HEK293T (cell line): ENCODE measurements around the gene ASIP.

Source experiments
- CTCF ChIA-PET: fragments of 350-600 bp; formaldehyde crosslinking; extraction: SDS; loops from one replicate; lab custom pipeline; 2021; ENCODE audit warnings: antibody characterized with exemption, inconsistent platforms; lab: Yijun Ruan, JAX
- POLR2A ChIA-PET: fragments of 350-600 bp; formaldehyde crosslinking; extraction: SDS; loops from one replicate; lab custom pipeline; 2020; ENCODE audit warnings: antibody characterized with exemption, inconsistent platforms; lab: Yijun Ruan, JAX
- DNase-seq: peaks from one replicate; pipeline ENCODE4 v3.0.0; 2012; ENCODE audit warnings: mixed read lengths; ENCODE audit errors: extremely low spot score
- ARNT ChIP-seq: fragments of 450-650 bp; IDR thresholded peaks from 2 replicates; pipeline ENCODE4 v1.6.1; 2017; ENCODE audit warnings: mild to moderate bottlenecking
- BHLHE40 ChIP-seq: fragments of 450-650 bp; IDR thresholded peaks from 2 replicates; pipeline ENCODE4 v1.6.1; 2016; ENCODE audit warnings: mild to moderate bottlenecking, moderate library complexity, borderline replicate concordance
- CTBP1 ChIP-seq: fragments of 450-650 bp; IDR thresholded peaks from 2 replicates; pipeline ENCODE4 v1.6.1; 2016; ENCODE audit warnings: borderline replicate concordance
- ELF4 ChIP-seq: fragments of 450-650 bp; IDR thresholded peaks from 2 replicates; pipeline ENCODE4 v1.6.1; 2017; ENCODE audit warnings: antibody characterized with exemption
- FOXA1 ChIP-seq: fragments of 450-650 bp; IDR thresholded peaks from 2 replicates; pipeline ENCODE4 v1.6.1; 2016; ENCODE audit warnings: mild to moderate bottlenecking
- FOXK2 ChIP-seq: fragments of 450-650 bp; IDR thresholded peaks from 2 replicates; pipeline ENCODE4 v1.6.1; 2016; ENCODE audit warnings: mild to moderate bottlenecking
- FOXM1 ChIP-seq: fragments of 450-650 bp; IDR thresholded peaks from 2 replicates; pipeline ENCODE4 v1.6.1; 2017; ENCODE audit warnings: mild to moderate bottlenecking, borderline replicate concordance
- HDGF ChIP-seq: fragments of 450-650 bp; IDR thresholded peaks from 2 replicates; pipeline ENCODE4 v1.6.1; 2017; ENCODE audit warnings: antibody characterized with exemption, borderline replicate concordance
- L3MBTL2 ChIP-seq: fragments of 450-650 bp; conservative IDR thresholded peaks from 2 replicates; pipeline ENCODE4 v1.6.1; 2016; ENCODE audit warnings: mild to moderate bottlenecking
- LEF1 ChIP-seq: fragments of 450-650 bp; IDR thresholded peaks from 2 replicates; pipeline ENCODE4 v1.6.1; 2017; ENCODE audit warnings: mild to moderate bottlenecking, borderline replicate concordance
- NFRKB ChIP-seq: fragments of 450-650 bp; IDR thresholded peaks from 2 replicates; pipeline ENCODE4 v1.6.1; 2016; ENCODE audit warnings: mild to moderate bottlenecking, moderate library complexity
- SP1 ChIP-seq: fragments of 450-650 bp; IDR thresholded peaks from 2 replicates; pipeline ENCODE4 v1.6.1; 2017
- SUZ12 ChIP-seq: fragments of 450-650 bp; IDR thresholded peaks from 2 replicates; pipeline ENCODE4 v1.6.1; 2016; ENCODE audit warnings: mild to moderate bottlenecking
- TARDBP ChIP-seq: fragments of 450-650 bp; IDR thresholded peaks from 2 replicates; pipeline ENCODE4 v1.6.1; 2016
- ZNF384 ChIP-seq: fragments of 450-650 bp; IDR thresholded peaks from 2 replicates; pipeline ENCODE4 v1.6.1; 2016
- TF ChIP-seq, protein P1 (sequence below): fragments of 450-650 bp; IDR thresholded peaks from 2 replicates; pipeline ENCODE4 v1.6.1; 2016

Gene ASIP

DNA sequence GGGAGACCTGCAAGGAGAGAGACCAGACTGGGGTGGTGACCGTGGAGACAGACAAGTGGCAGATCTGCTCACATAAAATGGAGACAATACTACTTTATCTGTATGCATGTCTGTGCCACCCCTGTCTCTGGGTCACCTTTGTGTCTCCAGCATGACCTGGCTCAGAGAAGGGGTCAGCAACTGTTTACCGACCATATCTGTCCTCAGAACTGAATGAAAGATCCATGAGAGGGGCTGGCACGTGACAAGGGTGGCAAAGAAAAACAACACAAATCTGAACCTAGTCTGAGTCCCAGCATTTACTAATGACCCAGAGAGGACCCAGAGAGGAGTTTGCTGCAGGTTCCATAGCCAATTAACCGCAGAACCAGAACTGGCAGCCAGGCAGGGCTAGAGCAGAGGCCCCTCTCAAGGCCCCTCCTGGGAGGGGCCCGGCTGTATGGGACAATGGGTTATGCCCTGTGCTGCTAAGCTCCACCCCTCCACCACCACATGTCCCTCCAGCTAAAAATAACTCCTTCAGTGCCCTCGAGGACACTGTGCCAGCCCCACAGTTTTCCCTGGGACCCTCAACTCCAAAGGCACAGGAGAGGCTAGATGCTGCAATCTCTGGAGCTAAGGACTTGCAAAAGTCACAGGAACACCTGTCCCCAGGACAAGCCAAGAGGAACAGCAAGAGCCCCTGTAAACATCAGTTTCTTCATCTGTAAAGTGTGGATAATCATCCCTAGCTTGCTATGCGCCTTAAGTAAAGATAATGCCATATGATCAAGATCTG, 59.8 kb downstream of the ASIP start:
- TF ChIP-seq HDGF, result no peak
- TF ChIP-seq FOXA1, result no peak
- peak; percentile 40 for TF ChIP-seq L3MBTL2
- TF ChIP-seq SUZ12, result no peak
- TF ChIP-seq TARDBP, result no peak
- CTCF ChIA-PET, result interaction anchor here (0.6 to 1.1 kb wide), 2 partner anchors 13 to 730 kb away, joined by 3 to 4 read pairs; no protein-coding TSS in a partner anchor
- POLR2A ChIA-PET, result interaction anchor here (0.8 to 2.8 kb wide), 4 partner anchors 12 to 215 kb away, joined by 3 to 18 read pairs (median 3); partner anchors contain the start of genes DYNLRB1 and ITCH
- DNase-seq, result no peak

DNA sequence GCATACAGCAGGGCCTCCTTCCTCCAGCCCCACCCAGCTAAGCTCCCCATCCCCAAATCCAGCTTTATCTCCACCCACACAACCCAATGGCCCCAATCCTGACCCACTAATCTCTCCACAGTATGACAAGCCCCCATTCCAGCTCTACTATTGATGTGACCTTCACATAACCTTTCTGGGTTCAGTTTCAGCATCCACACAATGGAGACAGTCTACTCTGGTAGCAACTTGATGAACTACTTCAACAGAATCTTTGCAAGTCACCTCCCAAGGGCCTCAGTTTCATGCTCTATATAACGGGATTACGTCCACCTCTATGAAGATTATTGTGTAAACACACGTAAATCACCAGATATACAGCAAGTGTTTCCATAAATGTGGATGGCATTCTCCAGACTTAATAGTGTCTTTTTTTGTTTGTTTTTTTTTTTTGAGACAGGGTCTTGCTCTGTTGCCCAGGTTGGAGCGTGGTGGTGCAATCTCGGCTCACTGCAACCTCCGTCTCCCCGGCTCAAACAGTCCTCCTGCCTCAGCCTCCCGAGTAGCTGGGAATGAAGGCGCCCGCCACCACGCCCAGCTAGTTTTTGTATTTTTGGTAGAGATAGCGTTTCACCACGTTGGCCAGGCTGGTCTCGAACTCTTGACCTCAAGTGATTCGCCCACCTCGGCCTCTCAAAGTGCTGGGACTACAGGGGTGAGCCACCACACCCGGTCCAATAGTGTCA, 60.5 kb downstream of the ASIP start:
- ChIA-PET CTCF (interaction anchor here (0.6 to 1.4 kb wide), 3 partner anchors 219 to 730 kb away, joined by 3 to 5 read pairs (median 4); no protein-coding TSS in a partner anchor), POLR2A (interaction anchor here (0.8 to 2.8 kb wide), 6 partner anchors 11 to 214 kb away, joined by 3 to 18 read pairs (median 5); partner anchors contain the start of gene DYNLRB1)
- TF ChIP-seq, protein P1, sequence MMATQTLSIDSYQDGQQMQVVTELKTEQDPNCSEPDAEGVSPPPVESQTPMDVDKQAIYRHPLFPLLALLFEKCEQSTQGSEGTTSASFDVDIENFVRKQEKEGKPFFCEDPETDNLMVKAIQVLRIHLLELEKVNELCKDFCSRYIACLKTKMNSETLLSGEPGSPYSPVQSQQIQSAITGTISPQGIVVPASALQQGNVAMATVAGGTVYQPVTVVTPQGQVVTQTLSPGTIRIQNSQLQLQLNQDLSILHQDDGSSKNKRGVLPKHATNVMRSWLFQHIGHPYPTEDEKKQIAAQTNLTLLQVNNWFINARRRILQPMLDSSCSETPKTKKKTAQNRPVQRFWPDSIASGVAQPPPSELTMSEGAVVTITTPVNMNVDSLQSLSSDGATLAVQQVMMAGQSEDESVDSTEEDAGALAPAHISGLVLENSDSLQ, result peak; percentile 13; the same call in 1 of the 2 replicates
- TF ChIP-seq FOXA1, result no peak
- no peak for DNase-seq

DNA sequence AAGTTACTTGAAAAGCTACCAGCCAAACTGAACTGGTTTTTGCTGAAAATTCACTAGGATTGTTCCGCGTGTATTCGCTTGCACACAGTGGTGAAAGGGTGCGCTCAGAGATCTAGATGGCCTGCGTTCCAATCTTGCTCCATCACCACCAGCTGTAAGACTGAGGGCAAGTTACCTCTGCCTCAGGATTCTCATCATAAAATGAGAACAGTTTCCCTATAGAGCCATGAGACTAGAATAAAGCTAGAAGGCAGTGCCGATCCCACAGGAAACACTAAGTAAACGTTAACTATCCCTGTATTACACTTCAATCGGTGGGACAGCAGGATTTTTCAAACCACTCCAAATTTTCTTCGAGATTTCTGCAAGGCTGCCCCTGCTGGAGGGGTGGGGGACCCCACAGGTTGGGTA, 61.1 kb downstream of the ASIP start:
- DNase-seq, result peak; percentile 12
- POLR2A ChIA-PET, result interaction anchor here (0.9 to 2.8 kb wide), 7 partner anchors 11 to 214 kb away, joined by 3 to 18 read pairs (median 6); partner anchors contain the start of gene DYNLRB1
- TF ChIP-seq L3MBTL2, result no peak
- TF ChIP-seq FOXM1, result no peak
- no peak for TF ChIP-seq SP1
- TF ChIP-seq, protein P1, result no peak
- TF ChIP-seq SUZ12, result no peak
- TF ChIP-seq TARDBP, result no peak
- no peak for TF ChIP-seq LEF1
- CTCF ChIA-PET, result interaction anchor here (0.6 to 2.0 kb wide), 3 partner anchors 11 to 221 kb away, joined by 4 to 6 read pairs (median 5); no protein-coding TSS in a partner anchor

DNA sequence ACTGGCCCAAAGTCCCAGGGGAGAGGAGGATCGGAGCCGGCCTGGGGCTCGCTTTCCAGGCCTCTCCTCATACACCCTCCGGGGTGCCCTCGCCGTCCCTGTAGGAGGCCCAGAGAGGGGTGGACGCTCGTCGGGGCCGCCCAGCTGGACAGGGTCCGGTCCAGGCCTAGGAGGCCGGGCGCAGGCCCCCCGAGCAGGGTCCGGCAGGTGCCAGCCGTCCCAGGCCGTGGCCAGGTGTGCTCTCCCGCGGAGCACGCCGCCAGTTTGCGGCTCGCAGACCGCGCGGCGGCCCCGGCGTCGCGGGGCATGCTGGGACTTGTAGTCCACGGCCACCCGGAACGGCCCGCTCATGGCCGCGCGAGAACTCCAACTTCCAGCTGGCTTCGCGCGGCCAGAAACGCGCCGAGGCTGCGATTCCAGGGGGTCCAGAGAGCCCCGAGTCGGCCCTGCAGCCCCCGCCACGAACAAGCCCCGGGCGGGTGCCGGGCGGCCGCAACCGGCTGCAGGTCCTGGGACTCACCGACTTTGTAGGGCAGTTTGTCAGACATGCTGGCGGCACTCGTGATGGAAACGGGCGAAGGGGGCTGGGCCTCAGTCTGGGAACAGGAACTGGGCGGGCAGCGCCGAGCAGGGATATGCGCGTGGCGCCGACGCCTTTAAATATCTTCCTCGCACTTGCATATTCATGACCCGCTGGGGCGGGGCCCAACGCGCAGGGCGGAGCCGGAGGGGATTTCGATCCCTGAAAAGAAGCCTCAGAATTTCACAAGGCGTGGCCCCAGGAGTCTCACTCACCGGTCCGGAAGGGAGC, 61.7 kb downstream of the ASIP start, which contains the start of gene AHCY:
Gene AHCY, minus strand, starts transcription at position 633 of the 811 bp plus-strand sequence. Its CDS starts 85 bp downstream, at position 548.
- TF ChIP-seq FOXK2 (no peak), TARDBP (no peak), NFRKB (no peak), ELF4 (peak; percentile 54; the same call in 1 of the 2 replicates), HDGF (peak; percentile 78; the same call in 1 of the 2 replicates), ZNF384 (no peak), L3MBTL2 (peak; percentile 86), SUZ12 (no peak), CTBP1 (no peak)
- POLR2A ChIA-PET, result interaction anchor here (0.5 to 2.8 kb wide), 9 partner anchors 10 to 215 kb away, joined by 3 to 18 read pairs (median 4); partner anchors contain the start of gene DYNLRB1
- DNase-seq, result peak; percentile 91
- CTCF ChIA-PET, result interaction anchor here (1.4 to 2.0 kb wide), 2 partner anchors 10 to 220 kb away, joined by 5 to 6 read pairs; no protein-coding TSS in a partner anchor

DNA sequence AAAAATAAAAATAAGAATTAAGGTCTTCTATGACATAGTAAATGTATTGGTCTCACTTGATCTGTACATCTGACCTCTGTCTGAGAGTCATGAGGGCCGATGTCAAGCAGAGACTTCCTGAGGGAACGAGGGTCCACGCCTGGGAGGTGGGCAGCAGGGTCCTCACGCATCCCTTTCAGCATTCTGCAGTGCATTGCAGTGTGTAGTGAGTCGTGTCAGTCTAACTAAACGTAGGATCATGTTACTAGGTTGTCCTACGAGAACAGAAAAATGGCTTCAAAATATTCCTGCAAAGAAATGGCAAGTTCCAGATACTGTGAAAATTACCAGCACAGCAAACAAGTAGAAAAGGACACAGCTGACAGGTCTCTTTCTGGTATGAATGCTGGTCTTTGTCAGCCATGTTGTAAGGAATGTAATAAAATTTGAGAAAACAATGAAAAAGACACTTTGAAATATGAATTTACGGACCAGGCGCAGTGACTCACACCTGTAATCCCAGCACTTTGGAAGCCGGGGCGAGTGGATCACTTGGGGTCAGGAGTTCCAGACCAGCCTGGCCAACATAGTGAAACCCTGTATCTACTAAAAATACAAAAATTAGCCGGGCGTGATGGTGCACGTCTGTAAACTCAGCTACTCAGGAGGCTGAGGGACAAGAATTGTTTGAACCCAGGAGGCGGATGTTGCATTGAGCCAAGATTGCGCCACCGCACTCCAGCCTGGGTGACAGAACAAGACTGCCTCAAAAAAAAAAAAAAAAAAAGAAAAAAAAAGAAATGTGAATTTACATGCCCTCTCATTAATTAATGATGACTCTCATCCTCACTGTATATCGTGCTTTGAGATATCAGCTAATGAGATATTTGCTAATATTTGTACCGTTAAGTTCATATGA, 64.4 kb downstream of the ASIP start:
- ChIA-PET POLR2A (interaction anchor here (1.5 kb wide), 1 partner anchor 210 kb away, joined by 3 read pairs; the partner anchor contains the start of gene DYNLRB1), CTCF (interaction anchor here (0.6 kb wide), 1 partner anchor 9 kb away, joined by 5 read pairs; no protein-coding TSS in a partner anchor)
- DNase-seq, result no peak
- TF ChIP-seq ARNT (no peak), NFRKB (no peak), FOXK2 (no peak), BHLHE40 (no peak), L3MBTL2 (no peak), FOXM1 (no peak), ELF4 (no peak), HDGF (no peak), TARDBP (no peak), LEF1 (no peak), SUZ12 (no peak), ZNF384 (no peak), FOXA1 (no peak), SP1 (no peak), CTBP1 (no peak)
- TF ChIP-seq, protein P1, result no peak
